KOPT-K1 (cell line): ENCODE measurements around the gene HCFC1R1.

Source experiments
- H3K27ac ChIP-seq: fragments of 200-600 bp; sonication (generic); 2 replicates; pipeline ENCODE4 v1.5.1; 2016; ENCODE audit warnings: antibody characterized with exemption, mild to moderate bottlenecking, low read depth, low read length; ENCODE audit not compliant: poor library complexity, severe bottlenecking
- H3K36me3 ChIP-seq: fragments of 200-600 bp; sonication (generic); 2 replicates; pipeline ENCODE4 v1.5.1; 2017; ENCODE audit warnings: antibody characterized with exemption, mild to moderate bottlenecking, low read length, moderate library complexity; ENCODE audit not compliant: insufficient read depth
- H3K9me3 ChIP-seq: fragments of 200-600 bp; sonication (generic); 2 replicates; pipeline ENCODE4 v1.5.1; 2017; ENCODE audit warnings: antibody characterized with exemption, low read length, mild to moderate bottlenecking; ENCODE audit not compliant: insufficient read depth, poor library complexity, severe bottlenecking

HCFC1R1 gene

GRCh38 chr16:2987833-2988232, 35.9 kb downstream of the HCFC1R1 start:
- Histone ChIP-seq H3K9me3 (no peaks in the 10 kb centered on the region), H3K36me3 (no peaks in the 10 kb centered on the region), H3K27ac (no peak overlapping the region)

GRCh38 chr16:2987286-2987685, 36.5 kb downstream of the HCFC1R1 start:
- Histone ChIP-seq H3K9me3 (no peaks in the 10 kb centered on the region), H3K36me3 (no peaks in the 10 kb centered on the region), H3K27ac (no peak overlapping the region)

- H3K9me3 ChIP-seq: no peaks in the 10 kb centered on the region
- H3K36me3 ChIP-seq: no peaks in the 10 kb centered on the region
- no peak overlapping the region for H3K27ac ChIP-seq
Observed at GRCh38 chr16:2986623-2987188, 37.0 kb downstream of the HCFC1R1 start.

- no peaks in the 10 kb centered on the region for H3K9me3 ChIP-seq
- no peak overlapping the region for H3K27ac ChIP-seq
- no peaks in the 10 kb centered on the region for H3K36me3 ChIP-seq
Observed at GRCh38 chr16:2985893-2986355, 37.8 kb downstream of the HCFC1R1 start.

- Histone ChIP-seq H3K9me3 (no peaks in the 10 kb centered on the region), H3K27ac (no peak overlapping the region), H3K36me3 (no peaks in the 10 kb centered on the region)
Observed at GRCh38 chr16:2985462-2985861, 38.3 kb downstream of the HCFC1R1 start.

GRCh38 chr16:2983706-2984136, 40.0 kb downstream of the HCFC1R1 start:
- Histone ChIP-seq H3K9me3 (no peaks in the 10 kb centered on the region), H3K36me3 (no peaks in the 10 kb centered on the region), H3K27ac (no peak overlapping the region)

- no peaks in the 10 kb centered on the region for H3K9me3 ChIP-seq
- peaks cover 11% of the 10 kb centered on the region for H3K36me3 ChIP-seq
- no peak overlapping the region for H3K27ac ChIP-seq
Observed at GRCh38 chr16:2982402-2982801, 41.3 kb downstream of the HCFC1R1 start.

GRCh38 chr16:2981899-2982250, 41.9 kb downstream of the HCFC1R1 start:
- H3K36me3 ChIP-seq: peaks cover 16% of the 10 kb centered on the region
- H3K27ac ChIP-seq: no peak overlapping the region
- H3K9me3 ChIP-seq: no peaks in the 10 kb centered on the region

GRCh38 chr16:2981177-2981898, 42.4 kb downstream of the HCFC1R1 start:
- H3K36me3 ChIP-seq: peaks cover 22% of the 10 kb centered on the region
- H3K9me3 ChIP-seq: no peaks in the 10 kb centered on the region
- H3K27ac ChIP-seq: peak overlapping the region; percentile 90

GRCh38 chr16:2980227-2981176, 43.2 kb downstream of the HCFC1R1 start, which contains the start of gene PKMYT1:
PKMYT1 (minus strand) TSS chr16:2980446; CDS start chr16:2979657, 789 bp downstream.
- H3K9me3 ChIP-seq: no peaks in the 10 kb centered on the region
- peak within 1 kb of the TSS; percentile 90 for H3K27ac ChIP-seq
- peaks cover 30% of the 10 kb centered on the region for H3K36me3 ChIP-seq

- peaks cover 37% of the 10 kb centered on the region for H3K36me3 ChIP-seq
- H3K9me3 ChIP-seq: no peaks in the 10 kb centered on the region
- peak overlapping the region; percentile 90 for H3K27ac ChIP-seq
Observed at GRCh38 chr16:2979669-2980226, 44.0 kb downstream of the HCFC1R1 start.

- Histone ChIP-seq H3K27ac (no peak overlapping the region), H3K36me3 (peaks cover 61% of the 10 kb centered on the region), H3K9me3 (no peaks in the 10 kb centered on the region)
Observed at GRCh38 chr16:2977440-2977839, 46.3 kb downstream of the HCFC1R1 start.

GRCh38 chr16:2976673-2977072, 47.1 kb downstream of the HCFC1R1 start:
- Histone ChIP-seq H3K36me3 (peaks cover 68% of the 10 kb centered on the region), H3K27ac (no peak overlapping the region), H3K9me3 (no peaks in the 10 kb centered on the region)

- no peak overlapping the region for H3K27ac ChIP-seq
- no peaks in the 10 kb centered on the region for H3K9me3 ChIP-seq
- peaks cover 73% of the 10 kb centered on the region for H3K36me3 ChIP-seq
Observed at GRCh38 chr16:2976201-2976600, 47.5 kb downstream of the HCFC1R1 start.
